ENCODE measurements around the gene MYBPC2.

Gene MYBPC2

DNA sequence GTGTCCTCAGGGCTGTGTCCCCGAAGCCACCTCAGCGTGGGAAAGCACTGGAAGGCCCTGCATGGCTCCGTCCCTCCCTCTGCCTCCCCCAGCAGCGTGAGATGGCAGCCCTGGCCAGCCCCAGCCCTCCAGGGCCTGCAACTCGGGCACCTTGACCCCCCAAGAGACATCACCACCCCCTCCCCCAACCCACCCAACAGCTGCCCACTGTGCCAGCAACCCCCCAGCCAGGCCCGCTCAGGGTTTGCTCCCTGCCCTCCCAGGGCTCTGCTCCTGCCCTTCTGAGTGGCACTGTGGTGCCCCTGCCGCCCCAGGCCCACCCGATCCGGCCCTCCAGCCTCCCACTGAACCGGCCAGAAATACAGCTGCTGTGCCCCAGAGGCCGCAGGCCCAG lies 82.5 kb downstream of the MYBPC2 start:
- no peak for DNase-seq (ENCODE audit: low read depth in 2 of 2)

All from stimulated activated CD4-positive, alpha-beta T cell treated with anti-CD3 and anti-CD28 coated beads, Interleukin-4, amount 100 ng/mL, for 48 hours (primary cell).